ENCODE measurements around the gene MZF1. TPM values are rescaled to one million over a fixed set of nuclear protein-coding genes. Genes with fewer than 3 reads are reported as not detected.

MZF1 gene
- total and polyA plus RNA-seq, 9 of the 15 experiments (the other 6 are each of a cell fraction or from before 2014, with no cell fraction given) = 0.31 to 29.3 (median 11.5) TPM

DNA sequence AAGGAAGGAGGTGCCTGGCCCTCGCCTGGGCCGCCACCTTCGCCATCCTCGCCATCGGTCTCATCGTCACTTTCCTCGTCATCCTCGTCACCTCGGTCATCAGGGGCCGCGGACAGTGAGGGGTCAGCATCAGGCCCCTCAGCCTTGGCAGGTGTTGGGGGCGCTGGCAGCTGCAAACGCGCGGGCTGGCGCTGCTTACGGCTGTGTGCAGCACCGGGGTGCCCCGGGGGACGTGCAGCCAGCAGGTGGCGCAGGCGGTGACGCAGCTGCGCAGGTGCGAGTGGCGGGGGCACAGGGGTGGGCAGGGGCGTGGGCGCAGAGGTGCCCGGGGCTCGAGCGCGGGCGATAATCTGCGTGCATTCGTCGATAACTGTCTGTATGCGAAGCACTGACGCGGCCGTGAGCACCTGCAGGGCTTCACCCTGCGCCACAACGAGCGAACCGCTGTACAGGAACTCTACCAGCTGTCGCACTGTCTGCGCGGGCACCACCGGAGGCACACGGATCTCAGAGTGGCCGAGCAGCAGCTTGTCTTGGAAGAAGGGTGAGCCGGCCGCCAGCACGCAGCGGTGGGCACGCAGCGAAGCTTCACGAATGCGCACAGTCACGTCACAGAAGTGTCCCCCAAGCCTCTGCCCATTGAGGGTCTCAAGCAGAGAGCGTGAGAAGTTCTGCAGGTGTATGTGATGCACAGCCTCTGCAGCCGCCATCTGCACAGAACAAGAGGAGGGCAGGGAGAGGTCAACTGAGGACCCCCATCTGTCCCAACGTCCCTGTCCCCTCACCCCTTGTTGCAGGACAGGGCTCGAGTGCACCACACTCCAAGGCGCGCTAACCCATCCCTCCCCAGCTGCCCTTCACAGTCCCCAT lies 55.9 kb downstream of the MZF1 start:
- peaks cover 55% of the 10 kb centered on the region for H3K79me2 ChIP-seq (ENCODE audit: control insufficient read depth, insufficient read depth, low read length)
- ChIA-PET POLR2A (interaction anchor here (0.5 to 1.0 kb wide), 2 partner anchors 26 to 559 kb away, joined by 3 to 4 read pairs; partner anchors contain the start of gene TRIM28), CTCF (ENCODE audit: low intra/inter-chr PET ratio) (interaction anchor here (0.6 kb wide), 1 partner anchor 220 kb away, joined by 3 read pairs; no protein-coding TSS in a partner anchor)
- in situ Hi-C loops (cut with MboI) = no loop called here
- peaks cover 5% of the 10 kb centered on the region for H3K9me1 ChIP-seq (ENCODE audit: control insufficient read depth, insufficient read depth, low read length)
- no peak overlapping the region for H2AFZ ChIP-seq (ENCODE audit: low read depth, low read length)
- 94% methylated on average over 33 of the region's 65 CpGs for WGBS (ENCODE audit: insufficient coverage, low coverage, missing lambda C conversion rate)
- FAIRE-seq (no peak), ATAC-seq (no peak), DNase-seq (ENCODE audit: extremely low read depth in 1 of 4, low spot score in 3 of 4) (no peak)
- H3K4me1 ChIP-seq (replicated peaks in 1 of 2; ENCODE audit: control insufficient read depth in 2 of 2, insufficient read depth in 2 of 2, low read length in 2 of 2) = peaks cover 9 to 66% of the 10 kb centered on the region in 2 experiments
- peaks cover 31% of the 10 kb centered on the region; the same call in 2 of the 3 replicates for H3K36me3 ChIP-seq (ENCODE audit: control insufficient read depth, insufficient read depth, low read length)
- H3K9ac ChIP-seq (ENCODE audit: insufficient read depth in 1 of 2, low read depth in 2 of 2, low read length in 2 of 2) = peak overlapping the region in 1 of 2 experiments; percentile 97; a peak in 1 of 4 replicates
- H3K4me2 ChIP-seq (ENCODE audit: insufficient read depth, low read length) = no peak overlapping the region
- H3K4me3 ChIP-seq = no peak overlapping the region
- no peaks in the 10 kb centered on the region for H3K9me3 ChIP-seq (replicated peaks; ENCODE audit: control insufficient read depth, insufficient read depth, low read depth, low read length)
- H4K20me1 ChIP-seq (replicated peaks; ENCODE audit: control insufficient read depth, insufficient read depth, low read length) = no peaks in the 10 kb centered on the region
- BruUV-seq (replicated peaks) = no TSS peak
- intact Hi-C loops (cut with micrococcal nuclease) = no loop called here
- no peak overlapping the region for H3K27ac ChIP-seq (ENCODE audit: extremely low read depth, low read depth, low read length)
- H3K27me3 ChIP-seq (ENCODE audit: control insufficient read depth in 2 of 2, insufficient read depth in 2 of 2, low read length in 2 of 2) = no peaks in the 10 kb centered on the region
- TF ChIP-seq NELFE (IDR thresholded peaks at IDR 0.05; ENCODE audit: insufficient read depth, insufficient read length) = no peak
- no peak for TF ChIP-seq CAMTA2 (CRISPR knock-in tag; conservative IDR thresholded peaks at IDR 0.05)
- no peak for TF ChIP-seq NFYB (IDR thresholded peaks at IDR 0.05; ENCODE audit: extremely low read depth, insufficient read length)
- TF ChIP-seq ZNF146 (CRISPR knock-in tag; IDR thresholded peaks at IDR 0.05; ENCODE audit: unreplicated experiment) = no peak
- TF ChIP-seq MGA (IDR thresholded peaks at IDR 0.05) = no peak
- peak; percentile 54 for TF ChIP-seq RBFOX2 (IDR thresholded peaks at IDR 0.05; ENCODE audit: low read depth, low read length)
- TF ChIP-seq HNRNPL (IDR thresholded peaks at IDR 0.05; ENCODE audit: low read depth, low read length) = peak; percentile 91
- no peak for TF ChIP-seq ESRRB (CRISPR knock-in tag; IDR thresholded peaks at IDR 0.05; ENCODE audit: borderline replicate concordance)
- TF ChIP-seq RBM22 (IDR thresholded peaks at IDR 0.05; ENCODE audit: low read depth, low read length, poor library complexity, severe bottlenecking) = peak; percentile 25
- no peak for TF ChIP-seq SP2 (IDR thresholded peaks at IDR 0.05; ENCODE audit: extremely low read depth, low read depth, low read length, poor library complexity, severe bottlenecking)

All from K562 (cell line).